Endodermal cell (in vitro differentiated cells): ENCODE measurements around the gene TENT5A. TPM values are rescaled to one million over a fixed set of nuclear protein-coding genes. Genes with fewer than 3 reads are reported as not detected.

Experiments
- DNase-seq: peaks from one replicate; pipeline ENCODE4 v3.0.0-alpha.2; 2017
- H3K27ac ChIP-seq: 2 replicates; pipeline ENCODE4 v1.5.1; 2013; ENCODE audit warnings: mild to moderate bottlenecking, low read depth, low read length, moderate library complexity
- H3K27me3 ChIP-seq: 2 replicates; pipeline ENCODE4 v1.6.1; 2013; ENCODE audit warnings: mild to moderate bottlenecking, low read length, moderate library complexity; ENCODE audit not compliant: insufficient read depth, control insufficient read depth, poor library complexity, severe bottlenecking
- H3K36me3 ChIP-seq: 2 replicates; pipeline ENCODE4 v1.7.0; 2013; ENCODE audit warnings: mild to moderate bottlenecking, low read length, moderate library complexity; ENCODE audit not compliant: control insufficient read depth, insufficient read depth
- H3K4me1 ChIP-seq: one replicate; pipeline ENCODE4 v1.7.0; 2013; ENCODE audit warnings: low read length; ENCODE audit not compliant: control insufficient read depth, insufficient read depth
- H3K4me3 ChIP-seq: 2 replicates; pipeline ENCODE4 v1.5.1; 2013; ENCODE audit warnings: mild to moderate bottlenecking, low read length, moderate library complexity
- H3K9ac ChIP-seq: 2 replicates; pipeline ENCODE4 v1.6.1; 2013; ENCODE audit warnings: mild to moderate bottlenecking, low read length, moderate library complexity; ENCODE audit not compliant: poor library complexity, severe bottlenecking; ENCODE audit errors: extremely low read depth
- H3K9me3 ChIP-seq: 2 replicates; pipeline ENCODE4 v1.6.1; 2013; ENCODE audit warnings: mild to moderate bottlenecking, low read length, moderate library complexity; ENCODE audit not compliant: control insufficient read depth
- H3K27ac Mint-ChIP-seq: 2 replicates; pipeline ENCODE4 v1.8.0; 2020; ENCODE audit warnings: mixed read lengths
- H3K27me3 Mint-ChIP-seq: 2 replicates; pipeline ENCODE4 v1.8.0; 2021; ENCODE audit warnings: mild to moderate bottlenecking, mixed read lengths; ENCODE audit not compliant: insufficient read depth
- H3K36me3 Mint-ChIP-seq: 2 replicates; pipeline ENCODE4 v1.8.0; 2020; ENCODE audit warnings: low read depth, mixed read lengths
- H3K4me1 Mint-ChIP-seq: 2 replicates; pipeline ENCODE4 v1.8.0; 2020; ENCODE audit warnings: mixed read lengths
- H3K4me3 Mint-ChIP-seq: 2 replicates; pipeline ENCODE4 v1.8.0; 2020; ENCODE audit warnings: mild to moderate bottlenecking, moderate library complexity, mixed read lengths
- H3K9me3 Mint-ChIP-seq: 2 replicates; pipeline ENCODE4 v1.8.0; 2020; ENCODE audit warnings: mild to moderate bottlenecking, mixed read lengths
- WGBS, 2 experiments: methylation state at CpG; one replicate each; pipeline versions ENCODE4 v1.1.5 to v1.1.7; 2013; ENCODE audit warnings: missing lambda C conversion rate in 2 of 2, mixed read lengths in 1 of 2; ENCODE audit not compliant: insufficient coverage in 1 of 2, insufficient read length in 1 of 2; 5-methylcytosine and 5-hydroxymethylcytosine counted together
- total RNA-seq, 2 donors: library from RNA; stranded (reverse); fragmentation: NEBNext Ultra II Directional in 1 of 2; extraction: Animal tissue kit (Norgen Biotek cat#: 25700) in 1 of 2; gene quantifications; 2 replicates in 1 of 2; 3 replicates in 1 of 2; pipeline ENCODE4 v1.2.1, GENCODE V29; 2021
- TF ChIP-seq, protein P1 (sequence below): fragments of 200-600 bp; sonication (generic); conservative IDR thresholded peaks from 2 replicates; pipeline ENCODE4 v1.5.0; 2021; ENCODE audit warnings: antibody characterized with exemption, mild to moderate bottlenecking

TENT5A gene
- total RNA-seq, 2 donors from 2014 or later = 4.8 to 8.6 TPM

DNA sequence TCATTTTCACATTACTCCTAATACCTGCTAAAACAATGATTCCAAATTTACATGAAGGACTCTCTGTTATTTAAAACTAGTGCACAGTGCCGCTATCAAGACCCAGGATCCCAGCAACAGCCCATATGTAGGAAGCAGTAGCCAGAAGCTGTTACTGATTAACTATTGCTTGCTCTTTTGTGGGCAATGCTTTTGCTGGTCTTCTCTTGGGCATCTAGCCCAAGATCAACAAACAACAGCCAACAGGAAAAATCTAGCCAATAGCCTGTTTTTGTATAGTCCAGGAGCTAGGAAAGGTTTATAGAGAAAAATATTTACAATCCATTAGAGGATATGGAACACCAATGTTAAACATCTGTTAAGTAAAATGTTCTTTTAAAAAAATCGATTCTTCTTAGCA is 22.1 kb upstream of the TENT5A start:
- H3K4me1 ChIP-seq = no peaks in the 10 kb centered on the region
- H3K36me3 ChIP-seq = no peaks in the 10 kb centered on the region
- H3K27me3 ChIP-seq = no peaks in the 10 kb centered on the region
- DNase-seq = no peak
- no peak overlapping the region for H3K27ac ChIP-seq
- H3K9me3 ChIP-seq = no peaks in the 10 kb centered on the region
- H3K4me1 Mint-ChIP-seq = peaks cover 10% of the 10 kb centered on the region
- H3K27me3 Mint-ChIP-seq = peaks cover 5% of the 10 kb centered on the region
- TF ChIP-seq, protein P1, sequence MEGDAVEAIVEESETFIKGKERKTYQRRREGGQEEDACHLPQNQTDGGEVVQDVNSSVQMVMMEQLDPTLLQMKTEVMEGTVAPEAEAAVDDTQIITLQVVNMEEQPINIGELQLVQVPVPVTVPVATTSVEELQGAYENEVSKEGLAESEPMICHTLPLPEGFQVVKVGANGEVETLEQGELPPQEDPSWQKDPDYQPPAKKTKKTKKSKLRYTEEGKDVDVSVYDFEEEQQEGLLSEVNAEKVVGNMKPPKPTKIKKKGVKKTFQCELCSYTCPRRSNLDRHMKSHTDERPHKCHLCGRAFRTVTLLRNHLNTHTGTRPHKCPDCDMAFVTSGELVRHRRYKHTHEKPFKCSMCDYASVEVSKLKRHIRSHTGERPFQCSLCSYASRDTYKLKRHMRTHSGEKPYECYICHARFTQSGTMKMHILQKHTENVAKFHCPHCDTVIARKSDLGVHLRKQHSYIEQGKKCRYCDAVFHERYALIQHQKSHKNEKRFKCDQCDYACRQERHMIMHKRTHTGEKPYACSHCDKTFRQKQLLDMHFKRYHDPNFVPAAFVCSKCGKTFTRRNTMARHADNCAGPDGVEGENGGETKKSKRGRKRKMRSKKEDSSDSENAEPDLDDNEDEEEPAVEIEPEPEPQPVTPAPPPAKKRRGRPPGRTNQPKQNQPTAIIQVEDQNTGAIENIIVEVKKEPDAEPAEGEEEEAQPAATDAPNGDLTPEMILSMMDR = no peak
- no peak overlapping the region for H3K9ac ChIP-seq
- H3K36me3 Mint-ChIP-seq = no peaks in the 10 kb centered on the region
- H3K4me3 Mint-ChIP-seq = no peak overlapping the region
- H3K27ac Mint-ChIP-seq = no peak overlapping the region
- no peaks in the 10 kb centered on the region for H3K9me3 Mint-ChIP-seq
- H3K4me3 ChIP-seq = no peak overlapping the region
- 100% methylated on average over 1 of the region's 2 CpGs; no CpG with 5 or more reads in 1 of the 2 experiments for WGBS, 2 experiments

DNA sequence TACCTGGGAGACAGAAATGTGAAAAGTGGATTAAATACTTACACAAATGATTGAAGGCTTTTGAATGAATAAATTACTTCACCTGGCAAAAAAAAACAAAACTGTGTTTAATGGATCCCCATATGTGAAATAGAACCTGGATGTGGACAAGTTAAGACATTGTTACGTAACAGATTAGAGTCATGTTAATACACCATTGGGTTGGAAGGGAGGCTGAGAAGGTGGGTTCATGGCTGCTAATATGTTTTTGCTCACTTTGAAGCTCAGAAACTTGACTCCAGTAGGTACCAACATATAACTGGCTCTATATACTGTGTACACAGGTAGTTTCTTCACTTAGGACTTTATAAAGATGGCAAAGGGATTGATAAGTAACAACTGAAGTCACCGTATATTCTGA is 21.4 kb upstream of the TENT5A start:
- Histone ChIP-seq H3K36me3 (no peaks in the 10 kb centered on the region), H3K27ac (no peak overlapping the region), H3K9me3 (no peaks in the 10 kb centered on the region), H3K27me3 (no peaks in the 10 kb centered on the region), H3K4me3 (no peak overlapping the region), H3K4me1 (no peaks in the 10 kb centered on the region), H3K9ac (no peak overlapping the region)
- no peaks in the 10 kb centered on the region for H3K9me3 Mint-ChIP-seq
- peaks cover 5% of the 10 kb centered on the region for H3K27me3 Mint-ChIP-seq
- peaks cover 11% of the 10 kb centered on the region for H3K4me1 Mint-ChIP-seq
- no peak overlapping the region for H3K27ac Mint-ChIP-seq
- DNase-seq = no peak
- TF ChIP-seq, protein P1 = no peak
- no peaks in the 10 kb centered on the region for H3K36me3 Mint-ChIP-seq
- H3K4me3 Mint-ChIP-seq = no peak overlapping the region
- 88 to 100% methylated on average over 1 of the region's 2 CpGs for WGBS, 2 experiments

DNA sequence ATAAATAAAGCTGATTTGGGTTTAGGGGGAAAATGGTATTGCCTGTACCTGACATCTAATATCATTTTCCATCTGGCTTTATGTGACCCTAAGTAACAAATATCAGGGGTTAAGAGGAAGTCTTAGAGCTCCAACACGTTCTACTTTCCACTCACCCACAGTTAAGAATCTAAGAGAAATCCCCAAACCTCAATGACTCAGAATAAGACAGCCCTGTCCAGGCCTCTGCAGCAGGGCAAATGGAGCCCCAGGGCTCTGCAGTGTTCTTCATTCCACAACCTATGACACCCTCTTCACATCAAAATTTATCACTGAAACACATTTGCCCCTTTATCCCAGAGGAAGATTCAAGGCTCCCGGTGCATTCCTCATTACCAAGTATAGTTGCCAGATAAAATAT is 20.3 kb upstream of the TENT5A start:
- no peak overlapping the region for H3K27ac ChIP-seq
- no peaks in the 10 kb centered on the region for H3K36me3 ChIP-seq
- H3K4me1 Mint-ChIP-seq = peaks cover 11% of the 10 kb centered on the region
- H3K27ac Mint-ChIP-seq = no peak overlapping the region
- TF ChIP-seq, protein P1 = no peak
- WGBS, 2 experiments = 98% methylated on average over 2 of the region's 2 CpGs; no CpG with 5 or more reads in 1 of the 2 experiments
- no peaks in the 10 kb centered on the region for H3K27me3 ChIP-seq
- no peak overlapping the region for H3K4me3 ChIP-seq
- no peak overlapping the region for H3K4me3 Mint-ChIP-seq
- no peaks in the 10 kb centered on the region for H3K9me3 ChIP-seq
- no peaks in the 10 kb centered on the region for H3K9me3 Mint-ChIP-seq
- peaks cover 5% of the 10 kb centered on the region for H3K27me3 Mint-ChIP-seq
- H3K36me3 Mint-ChIP-seq = no peaks in the 10 kb centered on the region
- DNase-seq = no peak
- no peaks in the 10 kb centered on the region for H3K4me1 ChIP-seq
- no peak overlapping the region for H3K9ac ChIP-seq
